AG09309 (cell line): Measurements from ENCODE around the gene ZBTB25.

ENCODE experiments used
- DNase-seq: peaks from one replicate; pipeline ENCODE4 v3.0.0-alpha.2; 2010; ENCODE audit warnings: low read depth
- H3K4me3 ChIP-seq: 2 replicates; pipeline ENCODE4 v1.5.1; 2011; ENCODE audit warnings: mild to moderate bottlenecking, low read depth, low read length, moderate library complexity; ENCODE audit not compliant: control insufficient read depth
- CTCF ChIP-seq: IDR thresholded peaks from 2 replicates; pipeline ENCODE4 v1.5.1; 2011; ENCODE audit warnings: mild to moderate bottlenecking, low read depth, low read length, inconsistent platforms; ENCODE audit not compliant: insufficient read depth, control insufficient read depth; ENCODE audit errors: missing control alignments

The ZBTB25 gene

DNA sequence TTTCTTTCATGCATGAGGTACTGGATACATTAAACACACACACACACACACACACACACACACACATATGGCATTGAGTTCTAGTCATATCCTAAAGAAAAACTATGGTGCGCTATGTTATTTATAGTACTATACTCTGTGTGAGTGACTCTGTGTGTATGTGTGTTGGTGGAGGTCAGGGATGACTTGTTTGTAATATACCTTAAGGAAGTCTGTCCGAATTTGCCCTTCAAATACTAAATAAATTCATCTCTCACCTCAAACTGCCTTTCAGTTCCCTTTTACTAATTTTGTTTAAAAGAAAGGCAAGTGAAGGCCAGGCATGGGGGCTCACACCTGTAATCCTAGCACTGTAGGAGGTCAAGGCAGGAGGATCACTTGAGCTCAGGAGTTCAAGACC lies 40.4 kb downstream of the ZBTB25 start:
- H3K4me3 ChIP-seq: no peak overlapping the region
- no peak for DNase-seq

GRCh38 chr14:64461221-64461620 lies 42.4 kb downstream of the ZBTB25 start:
- no peak overlapping the region for H3K4me3 ChIP-seq
- no peak for DNase-seq
- TF ChIP-seq CTCF: no peak

More for the DNA sequence above, 40.4 kb downstream of the ZBTB25 start:
- TF ChIP-seq CTCF: no peak

DNA sequence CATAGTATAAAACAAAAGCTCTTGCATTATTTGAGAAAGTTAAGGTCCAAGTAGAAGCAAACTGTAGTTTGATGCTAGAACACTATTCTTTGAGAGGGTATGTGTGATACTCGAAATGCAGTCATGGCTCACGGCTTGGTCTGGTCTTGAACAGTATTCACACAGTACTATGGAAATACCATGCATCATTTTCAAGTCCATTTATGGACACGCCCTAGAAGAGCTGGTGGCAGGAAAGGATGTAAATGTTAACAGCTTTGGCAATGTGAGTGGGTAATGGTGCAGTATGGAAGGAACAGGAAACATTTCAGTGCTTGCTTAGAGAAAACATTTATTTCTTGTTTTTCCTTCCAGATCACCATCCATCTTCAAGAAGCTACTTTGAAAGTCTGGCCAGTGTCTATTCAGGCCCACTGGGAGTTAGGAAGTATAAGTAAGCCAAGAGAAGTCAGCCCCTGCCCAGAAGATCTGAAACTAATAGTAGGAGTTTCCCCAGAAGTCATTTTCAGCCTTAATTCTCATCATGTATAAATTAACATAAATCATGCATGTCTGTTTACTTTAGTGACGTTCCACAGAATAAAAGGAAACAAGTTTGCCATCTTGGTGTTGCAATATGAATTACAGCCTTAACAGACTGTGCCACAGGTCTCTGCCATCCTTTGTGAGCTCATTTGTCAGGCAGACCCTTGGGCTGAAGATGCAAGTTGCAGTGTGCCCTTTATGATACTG lies 44.1 kb downstream of the ZBTB25 start:
- no peak for DNase-seq
- TF ChIP-seq CTCF: no peak
- no peak overlapping the region for H3K4me3 ChIP-seq

DNA sequence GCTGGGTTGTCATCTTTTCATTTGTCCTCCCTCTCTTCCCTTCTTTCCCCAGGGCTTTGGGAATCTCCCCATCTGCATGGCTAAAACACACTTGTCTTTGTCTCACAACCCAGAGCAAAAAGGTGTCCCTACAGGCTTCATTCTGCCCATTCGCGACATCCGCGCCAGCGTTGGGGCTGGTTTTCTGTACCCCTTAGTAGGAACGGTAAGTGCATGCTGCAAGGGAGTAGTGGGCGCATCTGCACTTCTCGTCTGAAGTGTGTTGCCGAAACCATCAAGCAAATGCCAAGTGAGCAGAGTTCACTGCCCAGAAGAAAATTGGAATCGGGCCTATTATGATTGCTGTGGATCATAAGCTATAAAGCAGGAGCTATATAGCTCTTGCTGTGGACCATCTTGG lies 49.0 kb downstream of the ZBTB25 start:
- TF ChIP-seq CTCF: no peak
- no peak overlapping the region for H3K4me3 ChIP-seq
- no peak for DNase-seq

- H3K4me3 ChIP-seq: no peak overlapping the region
- no peak for TF ChIP-seq CTCF
- DNase-seq: no peak
Measured at GRCh38 chr14:64450255-64450654, 53.4 kb downstream of the ZBTB25 start.

GRCh38 chr14:64447876-64448670 lies 55.6 kb downstream of the ZBTB25 start:
- no peak for DNase-seq
- no peak overlapping the region for H3K4me3 ChIP-seq
- TF ChIP-seq CTCF: no peak
